ENCODE results near the gene NMNAT2. TPM values are rescaled to one million over a fixed set of nuclear protein-coding genes. Genes with fewer than 3 reads are reported as not detected.

Gene NMNAT2
- total RNA-seq, 1 experiment from 2014 or later: 8.8 TPM

DNA sequence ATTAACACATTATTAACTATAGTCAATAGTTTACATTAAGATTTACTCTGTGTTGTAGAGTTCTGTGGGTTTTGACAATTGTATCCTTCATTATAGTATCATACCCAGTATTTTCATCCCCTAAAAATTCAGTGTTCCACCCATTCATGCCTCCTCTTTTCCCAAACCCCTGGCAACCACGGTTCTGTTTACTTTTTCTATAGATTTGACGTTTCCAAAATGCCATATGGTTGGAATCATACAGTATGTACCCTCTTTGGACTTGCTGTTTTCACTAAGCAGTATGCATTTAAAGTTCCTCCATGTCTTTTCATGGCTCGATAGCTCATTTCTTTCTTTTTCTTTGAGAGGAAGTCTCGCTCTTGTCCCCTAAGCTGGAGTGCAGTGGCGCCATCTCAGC, 122.7 kb downstream of the NMNAT2 start:
- Mint-ChIP-seq H3K4me1 (peaks cover 29% of the 10 kb centered on the region), H3K27ac (no peak overlapping the region), H3K27me3 (ENCODE audit: low read depth) (no peaks in the 10 kb centered on the region), H3K9me3 (peaks cover 10% of the 10 kb centered on the region), H3K36me3 (no peaks in the 10 kb centered on the region), H3K4me3 (no peak overlapping the region)
- POLR2A ChIA-PET: no interaction called here
- ATAC-seq: no peak
- TF ChIP-seq SOX15 (CRISPR knock-in tag; IDR thresholded peaks at IDR 0.05) (no peak), ELF4 (CRISPR knock-in tag; IDR thresholded peaks at IDR 0.05; ENCODE audit: low read depth) (no peak), ZNF121 (CRISPR knock-in tag; IDR thresholded peaks at IDR 0.05) (no peak), IRF2 (CRISPR knock-in tag; IDR thresholded peaks at IDR 0.05; ENCODE audit: borderline replicate concordance, low read depth) (no peak), SMAD4 (CRISPR knock-in tag; IDR thresholded peaks at IDR 0.05) (no peak), CREB1 (CRISPR knock-in tag; IDR thresholded peaks at IDR 0.05) (no peak), TEAD1 (CRISPR knock-in tag; IDR thresholded peaks at IDR 0.05) (no peak), NFYB (CRISPR knock-in tag; conservative IDR thresholded peaks at IDR 0.05; ENCODE audit: low read depth) (no peak), ZNF416 (CRISPR knock-in tag; IDR thresholded peaks at IDR 0.05) (no peak)
- TF ChIP-seq, protein P1, sequence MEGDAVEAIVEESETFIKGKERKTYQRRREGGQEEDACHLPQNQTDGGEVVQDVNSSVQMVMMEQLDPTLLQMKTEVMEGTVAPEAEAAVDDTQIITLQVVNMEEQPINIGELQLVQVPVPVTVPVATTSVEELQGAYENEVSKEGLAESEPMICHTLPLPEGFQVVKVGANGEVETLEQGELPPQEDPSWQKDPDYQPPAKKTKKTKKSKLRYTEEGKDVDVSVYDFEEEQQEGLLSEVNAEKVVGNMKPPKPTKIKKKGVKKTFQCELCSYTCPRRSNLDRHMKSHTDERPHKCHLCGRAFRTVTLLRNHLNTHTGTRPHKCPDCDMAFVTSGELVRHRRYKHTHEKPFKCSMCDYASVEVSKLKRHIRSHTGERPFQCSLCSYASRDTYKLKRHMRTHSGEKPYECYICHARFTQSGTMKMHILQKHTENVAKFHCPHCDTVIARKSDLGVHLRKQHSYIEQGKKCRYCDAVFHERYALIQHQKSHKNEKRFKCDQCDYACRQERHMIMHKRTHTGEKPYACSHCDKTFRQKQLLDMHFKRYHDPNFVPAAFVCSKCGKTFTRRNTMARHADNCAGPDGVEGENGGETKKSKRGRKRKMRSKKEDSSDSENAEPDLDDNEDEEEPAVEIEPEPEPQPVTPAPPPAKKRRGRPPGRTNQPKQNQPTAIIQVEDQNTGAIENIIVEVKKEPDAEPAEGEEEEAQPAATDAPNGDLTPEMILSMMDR (IDR thresholded peaks at IDR 0.05): no peak
- TF ChIP-seq, protein P2, sequence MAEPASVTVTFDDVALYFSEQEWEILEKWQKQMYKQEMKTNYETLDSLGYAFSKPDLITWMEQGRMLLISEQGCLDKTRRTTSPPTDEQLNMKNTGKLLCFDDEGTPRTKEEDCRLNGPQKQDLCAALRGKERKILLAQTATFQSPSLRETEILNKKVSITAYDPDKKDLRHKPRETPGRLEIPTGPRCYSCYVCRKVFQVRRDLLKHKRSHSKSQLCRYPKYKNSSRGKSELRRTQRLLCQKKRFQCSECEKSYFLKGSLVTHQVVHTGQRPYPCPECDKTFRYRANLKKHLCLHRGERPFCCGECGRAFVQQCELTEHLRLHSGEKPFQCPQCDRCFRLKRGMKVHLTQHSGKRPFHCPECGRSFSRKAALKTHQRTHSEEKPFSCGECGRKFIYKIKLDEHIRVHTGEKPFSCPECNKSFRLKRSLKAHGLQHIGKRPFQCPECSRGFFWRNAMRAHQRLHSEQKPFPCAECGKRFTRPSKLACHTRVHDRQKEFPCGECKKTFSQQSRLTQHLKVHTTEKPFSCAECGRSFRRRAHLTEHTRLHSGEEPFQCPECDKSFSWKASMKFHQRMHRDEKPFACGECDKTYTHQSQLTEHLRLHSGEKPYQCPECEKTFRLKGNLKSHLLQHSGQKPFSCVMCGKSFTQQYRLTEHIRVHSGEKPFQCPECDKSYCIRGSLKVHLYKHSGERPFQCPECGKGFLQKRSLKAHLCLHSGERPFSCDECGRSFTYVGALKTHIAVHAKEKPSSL (CRISPR knock-in tag; conservative IDR thresholded peaks at IDR 0.05): no peak
- TF ChIP-seq, protein P3, sequence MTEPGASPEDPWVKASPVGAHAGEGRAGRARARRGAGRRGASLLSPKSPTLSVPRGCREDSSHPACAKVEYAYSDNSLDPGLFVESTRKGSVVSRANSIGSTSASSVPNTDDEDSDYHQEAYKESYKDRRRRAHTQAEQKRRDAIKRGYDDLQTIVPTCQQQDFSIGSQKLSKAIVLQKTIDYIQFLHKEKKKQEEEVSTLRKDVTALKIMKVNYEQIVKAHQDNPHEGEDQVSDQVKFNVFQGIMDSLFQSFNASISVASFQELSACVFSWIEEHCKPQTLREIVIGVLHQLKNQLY (CRISPR knock-in tag; IDR thresholded peaks at IDR 0.05): no peak
- TF ChIP-seq, protein P4, sequence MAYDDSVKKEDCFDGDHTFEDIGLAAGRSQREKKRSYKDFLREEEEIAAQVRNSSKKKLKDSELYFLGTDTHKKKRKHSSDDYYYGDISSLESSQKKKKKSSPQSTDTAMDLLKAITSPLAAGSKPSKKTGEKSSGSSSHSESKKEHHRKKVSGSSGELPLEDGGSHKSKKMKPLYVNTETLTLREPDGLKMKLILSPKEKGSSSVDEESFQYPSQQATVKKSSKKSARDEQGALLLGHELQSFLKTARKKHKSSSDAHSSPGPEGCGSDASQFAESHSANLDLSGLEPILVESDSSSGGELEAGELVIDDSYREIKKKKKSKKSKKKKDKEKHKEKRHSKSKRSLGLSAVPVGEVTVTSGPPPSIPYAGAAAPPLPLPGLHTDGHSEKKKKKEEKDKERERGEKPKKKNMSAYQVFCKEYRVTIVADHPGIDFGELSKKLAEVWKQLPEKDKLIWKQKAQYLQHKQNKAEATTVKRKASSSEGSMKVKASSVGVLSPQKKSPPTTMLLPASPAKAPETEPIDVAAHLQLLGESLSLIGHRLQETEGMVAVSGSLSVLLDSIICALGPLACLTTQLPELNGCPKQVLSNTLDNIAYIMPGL (CRISPR knock-in tag; IDR thresholded peaks at IDR 0.05): no peak
- DNase-seq (ENCODE audit: low spot score): no peak
- CTCF ChIA-PET: interaction anchor here (1.3 to 5.0 kb wide), 2 partner anchors 11 to 61 kb away, joined by 3 to 25 read pairs; no protein-coding TSS in a partner anchor

DNA sequence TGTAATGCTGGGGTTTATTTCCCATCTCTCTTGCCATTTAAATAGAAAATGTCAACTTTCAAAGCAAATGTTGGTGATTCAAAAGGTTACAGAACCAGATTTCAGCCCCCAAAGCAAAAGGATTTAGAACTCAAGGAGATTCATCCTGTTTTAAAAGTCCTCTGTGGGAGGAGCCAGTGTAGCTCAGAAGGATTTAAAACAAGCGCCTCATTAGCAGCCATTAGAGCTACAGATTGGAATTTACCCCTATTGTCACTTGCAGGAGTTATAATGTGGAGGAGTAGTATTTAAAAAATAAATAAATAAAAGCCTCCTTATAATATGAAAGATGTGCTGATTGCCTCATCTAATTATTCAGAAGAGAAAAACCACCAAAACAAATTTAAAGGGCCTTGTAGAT, 124.3 kb downstream of the NMNAT2 start:
- peaks cover 29% of the 10 kb centered on the region for H3K4me1 Mint-ChIP-seq
- ChIA-PET POLR2A (no interaction called here), CTCF (interaction anchor here (1.2 to 5.0 kb wide), 3 partner anchors 12 to 59 kb away, joined by 4 to 25 read pairs (median 21); no protein-coding TSS in a partner anchor)
- no peak overlapping the region for H3K4me3 Mint-ChIP-seq
- H3K9me3 Mint-ChIP-seq: peaks cover 5% of the 10 kb centered on the region
- DNase-seq (ENCODE audit: low spot score): no peak
- no peak for ATAC-seq
- no peak for TF ChIP-seq KAT7 (CRISPR knock-in tag; IDR thresholded peaks at IDR 0.05; ENCODE audit: borderline replicate concordance)
- TF ChIP-seq, protein P1 (IDR thresholded peaks at IDR 0.05): no peak
- no peak for TF ChIP-seq NFE2L1 (CRISPR knock-in tag; IDR thresholded peaks at IDR 0.05)
- TF ChIP-seq NR2C2 (CRISPR knock-in tag; IDR thresholded peaks at IDR 0.05): no peak
- TF ChIP-seq, protein P5, sequence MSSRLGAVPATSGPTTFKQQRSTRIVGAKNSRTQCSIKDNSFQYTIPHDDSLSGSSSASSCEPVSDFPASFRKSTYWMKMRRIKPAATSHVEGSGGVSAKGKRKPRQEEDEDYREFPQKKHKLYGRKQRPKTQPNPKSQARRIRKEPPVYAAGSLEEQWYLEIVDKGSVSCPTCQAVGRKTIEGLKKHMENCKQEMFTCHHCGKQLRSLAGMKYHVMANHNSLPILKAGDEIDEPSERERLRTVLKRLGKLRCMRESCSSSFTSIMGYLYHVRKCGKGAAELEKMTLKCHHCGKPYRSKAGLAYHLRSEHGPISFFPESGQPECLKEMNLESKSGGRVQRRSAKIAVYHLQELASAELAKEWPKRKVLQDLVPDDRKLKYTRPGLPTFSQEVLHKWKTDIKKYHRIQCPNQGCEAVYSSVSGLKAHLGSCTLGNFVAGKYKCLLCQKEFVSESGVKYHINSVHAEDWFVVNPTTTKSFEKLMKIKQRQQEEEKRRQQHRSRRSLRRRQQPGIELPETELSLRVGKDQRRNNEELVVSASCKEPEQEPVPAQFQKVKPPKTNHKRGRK (CRISPR knock-in tag; IDR thresholded peaks at IDR 0.05; ENCODE audit: borderline replicate concordance): no peak
- TF ChIP-seq ESRRA (CRISPR knock-in tag; IDR thresholded peaks at IDR 0.05; ENCODE audit: borderline replicate concordance): no peak
- TF ChIP-seq, protein P6, sequence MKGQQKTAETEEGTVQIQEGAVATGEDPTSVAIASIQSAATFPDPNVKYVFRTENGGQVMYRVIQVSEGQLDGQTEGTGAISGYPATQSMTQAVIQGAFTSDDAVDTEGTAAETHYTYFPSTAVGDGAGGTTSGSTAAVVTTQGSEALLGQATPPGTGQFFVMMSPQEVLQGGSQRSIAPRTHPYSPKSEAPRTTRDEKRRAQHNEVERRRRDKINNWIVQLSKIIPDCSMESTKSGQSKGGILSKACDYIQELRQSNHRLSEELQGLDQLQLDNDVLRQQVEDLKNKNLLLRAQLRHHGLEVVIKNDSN (CRISPR knock-in tag; IDR thresholded peaks at IDR 0.05): no peak
- no peak for TF ChIP-seq IRF2 (CRISPR knock-in tag; IDR thresholded peaks at IDR 0.05; ENCODE audit: borderline replicate concordance, low read depth)
- no peak for TF ChIP-seq NR1H2 (CRISPR knock-in tag; IDR thresholded peaks at IDR 0.05)
- no peak for TF ChIP-seq ZNF317 (CRISPR knock-in tag; IDR thresholded peaks at IDR 0.05; ENCODE audit: borderline replicate concordance, low read depth)
- no peak overlapping the region for H3K27ac Mint-ChIP-seq
- no peaks in the 10 kb centered on the region; the same call in 1 of the 2 replicates for H3K27me3 Mint-ChIP-seq (ENCODE audit: low read depth)
- H3K36me3 Mint-ChIP-seq: no peaks in the 10 kb centered on the region
